C4-2B (cell line): Measurements from ENCODE around the gene HLCS.

ENCODE experiments used
- H3K27ac ChIP-seq: fragments of 450-650 bp; 2 replicates; pipeline ENCODE4 v1.5.1; 2017
- CTCF ChIP-seq: fragments of 450-650 bp; conservative IDR thresholded peaks from 2 replicates; pipeline ENCODE4 v1.5.1; 2017; ENCODE audit warnings: mild to moderate bottlenecking
- ZFX ChIP-seq: fragments of 450-650 bp; IDR thresholded peaks from 2 replicates; pipeline ENCODE4 v1.6.1; 2017

The HLCS gene

GRCh38 chr21:36767096-36767495 is 199.4 kb downstream of the HLCS start:
- H3K27ac ChIP-seq = no peak overlapping the region
- TF ChIP-seq ZFX = no peak
- TF ChIP-seq CTCF = no peak

GRCh38 chr21:36766511-36766910 is 200.0 kb downstream of the HLCS start:
- TF ChIP-seq ZFX (no peak), CTCF (no peak)
- no peak overlapping the region for H3K27ac ChIP-seq

- TF ChIP-seq CTCF = no peak
- no peak for TF ChIP-seq ZFX
- no peak overlapping the region for H3K27ac ChIP-seq
Observed at GRCh38 chr21:36765229-36765628, 201.2 kb downstream of the HLCS start.

- H3K27ac ChIP-seq = no peak overlapping the region
- TF ChIP-seq CTCF (no peak), ZFX (no peak)
Observed at GRCh38 chr21:36763305-36763704, 203.2 kb downstream of the HLCS start.

- TF ChIP-seq ZFX (no peak), CTCF (no peak)
Observed at GRCh38 chr21:36762642-36763041, 203.8 kb downstream of the HLCS start.

GRCh38 chr21:36761685-36762084 is 204.8 kb downstream of the HLCS start:
- H3K27ac ChIP-seq = no peak overlapping the region
- TF ChIP-seq ZFX (no peak), CTCF (no peak)

More at GRCh38 chr21:36762642-36763041, 203.8 kb downstream of the HLCS start:
- H3K27ac ChIP-seq = no peak overlapping the region

- no peak overlapping the region for H3K27ac ChIP-seq
- TF ChIP-seq CTCF (no peak), ZFX (no peak)
Observed at GRCh38 chr21:36759348-36760083, 207.0 kb downstream of the HLCS start.
